SK-N-SH (cell line): ENCODE measurements around the gene ACER3. TPM values are rescaled to one million over a fixed set of nuclear protein-coding genes. Genes with fewer than 3 reads are reported as not detected.

ENCODE experiments used
- CTCF ChIA-PET: fragments of 300-600, 350-600 bp; formaldehyde crosslinking; extraction: SDS; loops from one replicate; lab custom pipeline; 2021; lab: Yijun Ruan, JAX
- POLR2A ChIA-PET: fragments of 350-600 bp; sonication (Branson Sonifier 250); formaldehyde crosslinking; extraction: SDS; loops from one replicate; lab custom pipeline; 2020; ENCODE audit warnings: antibody characterized with exemption, inconsistent platforms; lab: Yijun Ruan, JAX
- DNase-seq: peaks from one replicate; pipeline ENCODE4 v3.0.0; 2012
- H2AFZ ChIP-seq: fragments of 200-600 bp; sonication (generic); 2 replicates; pipeline ENCODE4 v1.8.1; 2016; ENCODE audit warnings: antibody characterized with exemption, mild to moderate bottlenecking, low read depth
- H3F3A ChIP-seq: fragments of 200-600 bp; sonication (generic); replicated peaks from 2 replicates; pipeline ENCODE3; 2016; ENCODE audit warnings: antibody characterized with exemption, mild to moderate bottlenecking; ENCODE audit not compliant: insufficient read depth
- H3K27ac ChIP-seq, 2 experiments: fragments of 200-500 bp in 1 of 2; fragments of 200-600 bp in 1 of 2; sonication (Bioruptor generic) in 1 of 2; sonication (generic), shearing (Covaris generic) in 1 of 2; 2 replicates each; pipeline versions ENCODE4 v1.5.1 to v1.6.1; 2014 to 2016; ENCODE audit warnings: low read depth in 2 of 2, inconsistent platforms in 1 of 2, low read length in 1 of 2, mild to moderate bottlenecking in 1 of 2, mixed read lengths in 1 of 2
- H3K27me3 ChIP-seq: fragments of 200-600 bp; sonication (generic), shearing (Covaris generic); 2 replicates; pipeline ENCODE4 v1.6.1; 2016; ENCODE audit warnings: mixed run types; ENCODE audit not compliant: insufficient read depth
- H3K36me3 ChIP-seq, 2 experiments: fragments of 200-500 bp in 1 of 2; fragments of 200-600 bp in 1 of 2; sonication (Bioruptor generic) in 1 of 2; sonication (generic) in 1 of 2; replicated peaks in 1 of 2; 2 replicates each; pipeline versions ENCODE3 to v1.5.1; 2014 to 2016; ENCODE audit warnings: low read length in 1 of 2, mild to moderate bottlenecking in 1 of 2; ENCODE audit not compliant: insufficient read depth in 2 of 2, control insufficient read depth in 1 of 2
- H3K4me1 ChIP-seq, 2 experiments: fragments of 200-500 bp in 1 of 2; fragments of 200-600 bp in 1 of 2; sonication (Bioruptor generic) in 1 of 2; sonication (generic), shearing (Covaris generic) in 1 of 2; 2 replicates each; pipeline versions ENCODE4 v1.5.1 to v1.6.1; 2014 to 2016; ENCODE audit warnings: low read depth in 1 of 2, low read length in 1 of 2, mixed run types in 1 of 2; ENCODE audit not compliant: insufficient read depth in 2 of 2, control insufficient read depth in 1 of 2
- H3K4me2 ChIP-seq: fragments of 200-600 bp; sonication (generic), shearing (Covaris generic); 2 replicates; pipeline ENCODE4 v1.6.1; 2017; ENCODE audit warnings: mixed run types
- H3K4me3 ChIP-seq, 2 experiments: fragments of 200-500 bp in 1 of 2; fragments of 200-600 bp in 1 of 2; sonication (Bioruptor generic) in 1 of 2; sonication (generic), shearing (Covaris generic) in 1 of 2; 2 replicates each; pipeline versions ENCODE4 v1.5.1 to v1.8.1; 2014 to 2016; ENCODE audit warnings: low read depth in 2 of 2, inconsistent platforms in 1 of 2, low read length in 1 of 2, mild to moderate bottlenecking in 1 of 2, mixed read lengths in 1 of 2, moderate library complexity in 1 of 2
- H3K79me2 ChIP-seq: fragments of 200-600 bp; sonication (generic); 2 replicates; pipeline ENCODE4 v1.8.1; 2017; ENCODE audit warnings: mild to moderate bottlenecking; ENCODE audit not compliant: insufficient read depth
- H3K9ac ChIP-seq: fragments of 200-600 bp; sonication (generic); 2 replicates; pipeline ENCODE4 v1.6.1; 2017; ENCODE audit warnings: mixed run types
- H3K9me2 ChIP-seq: fragments of 200-600 bp; sonication (generic); 2 replicates; pipeline ENCODE4 v1.6.1; 2017; ENCODE audit warnings: mixed run types
- H3K9me3 ChIP-seq: fragments of 200-600 bp; sonication (generic); 2 replicates; pipeline ENCODE4 v1.6.1; 2017; ENCODE audit warnings: mixed run types, mild to moderate bottlenecking, moderate library complexity
- H4K20me1 ChIP-seq: fragments of 200-600 bp; sonication (generic); 2 replicates; pipeline ENCODE4 v1.6.1; 2017; ENCODE audit warnings: mild to moderate bottlenecking, mixed run types; ENCODE audit not compliant: insufficient read depth
- CTCF ChIP-seq: fragments of 200-600 bp; sonication (generic); IDR thresholded peaks from 2 replicates; pipeline ENCODE4 v1.6.1; 2017; ENCODE audit warnings: antibody characterized with exemption, mild to moderate bottlenecking, moderate library complexity
- FOSL2 ChIP-seq: IDR thresholded peaks from 2 replicates; pipeline ENCODE4 v1.4.0; 2012; ENCODE audit warnings: low read depth, mild to moderate bottlenecking, moderate library complexity, borderline replicate concordance
- GATA2 ChIP-seq: sonication (generic); formaldehyde crosslinking; IDR thresholded peaks from 2 replicates; pipeline ENCODE4 v1.5.0; 2020; ENCODE audit warnings: mild to moderate bottlenecking, missing genetic modification reagents
- IRF3 ChIP-seq: fragments of 150-350 bp; IDR thresholded peaks from 2 replicates; pipeline ENCODE4 v1.6.1; 2016; ENCODE audit warnings: mild to moderate bottlenecking, low read depth, low read length
- JUND ChIP-seq: IDR thresholded peaks from 2 replicates; pipeline ENCODE4 v1.4.0; 2012
- MAX ChIP-seq: IDR thresholded peaks from 2 replicates; pipeline ENCODE4 v1.4.0; 2012; ENCODE audit warnings: low read depth
- MXI1 ChIP-seq: IDR thresholded peaks from 2 replicates; pipeline ENCODE4 v1.6.1; 2012; ENCODE audit warnings: mild to moderate bottlenecking, low read depth, low read length, improper control_type of control experiment
- NRF1 ChIP-seq: IDR thresholded peaks from 2 replicates; pipeline ENCODE4 v1.6.1; 2012; ENCODE audit warnings: low read depth, mild to moderate bottlenecking, low read length
- POLR2AphosphoS5 ChIP-seq: IDR thresholded peaks from 2 replicates; pipeline ENCODE4 v1.6.1; 2012; ENCODE audit warnings: low read depth, low read length
- RAD21 ChIP-seq: IDR thresholded peaks from 2 replicates; pipeline ENCODE4 v1.6.1; 2012; ENCODE audit warnings: mild to moderate bottlenecking, low read length
- RCOR1 ChIP-seq: fragments of 150-350 bp; IDR thresholded peaks from 2 replicates; pipeline ENCODE4 v1.6.1; 2017; ENCODE audit warnings: antibody characterized with exemption, low read length
- RXRA ChIP-seq: IDR thresholded peaks from 2 replicates; pipeline ENCODE4 v1.4.0; 2012; ENCODE audit warnings: low read depth, mild to moderate bottlenecking, borderline replicate concordance
- SIN3A ChIP-seq: IDR thresholded peaks from 2 replicates; pipeline ENCODE4 v1.6.1; 2012; ENCODE audit warnings: low read depth, mild to moderate bottlenecking, low read length, moderate library complexity, borderline replicate concordance
- SMC3 ChIP-seq: IDR thresholded peaks from 2 replicates; pipeline ENCODE4 v1.6.1; 2012; ENCODE audit warnings: low read depth, low read length, improper control_type of control experiment
- TAF1 ChIP-seq: IDR thresholded peaks from 2 replicates; pipeline ENCODE4 v1.6.1; 2012; ENCODE audit warnings: low read depth, mild to moderate bottlenecking, low read length, moderate library complexity, borderline replicate concordance
- TCF12 ChIP-seq: IDR thresholded peaks from 2 replicates; pipeline ENCODE4 v1.4.0; 2012
- USF2 ChIP-seq: fragments of 150-350 bp; IDR thresholded peaks from 2 replicates; pipeline ENCODE4 v1.6.1; 2017; ENCODE audit warnings: antibody characterized with exemption, low read length, low read depth, borderline replicate concordance
- WGBS: methylation state at CpG from one replicate; pipeline ENCODE4 v1.1.6; 2017; ENCODE audit warnings: low lambda C conversion rate; 5-methylcytosine and 5-hydroxymethylcytosine counted together
- polyA plus RNA-seq, 3 experiments: library from polyadenylated mRNA; depleted of rRNA; stranded (reverse); fragments of >200 nt; gene quantifications; 2 replicates each; pipeline ENCODE4 v1.2.3, GENCODE V29; 2012

Gene ACER3
- polyA plus RNA-seq, 1 of the 3 experiments (the other 2 are of a cell fraction), result 5.4 TPM

GRCh38 chr11:77062924-77063323 lies 202.2 kb downstream of the ACER3 start:
- Histone ChIP-seq H3K4me3 (no peak overlapping the region), H3F3A (no peaks in the 10 kb centered on the region), H3K9me3 (no peaks in the 10 kb centered on the region), H3K4me1 (peaks cover 5 to 9% of the 10 kb centered on the region in 2 experiments; a peak in 2 of 4 replicates), H3K9me2 (no peaks in the 10 kb centered on the region), H3K27ac (no peak overlapping the region), H3K27me3 (no peaks in the 10 kb centered on the region), H3K9ac (no peak overlapping the region), H4K20me1 (no peaks in the 10 kb centered on the region; the same call in 1 of the 2 replicates), H2AFZ (no peak overlapping the region), H3K4me2 (no peak overlapping the region), H3K79me2 (peaks cover 11% of the 10 kb centered on the region), H3K36me3 (no peaks in the 10 kb centered on the region)
- no peak for DNase-seq
- TF ChIP-seq RAD21 (peak; percentile 15; the same call in 1 of the 2 replicates), CTCF (peak; percentile 30), MAX (no peak)
- ChIA-PET POLR2A (no interaction called here), CTCF (interaction anchor here (0.7 to 5.3 kb wide), 9 partner anchors 10 to 143 kb away, joined by 3 to 51 read pairs (median 3); no protein-coding TSS in a partner anchor)

GRCh38 chr11:77063407-77063806 lies 202.7 kb downstream of the ACER3 start:
- no peak for TF ChIP-seq CTCF
- TF ChIP-seq SIN3A, result no peak
- TF ChIP-seq IRF3, result no peak
- TF ChIP-seq GATA2 (CRISPR knock-in tag), result no peak
- no peak for TF ChIP-seq USF2
- TF ChIP-seq NRF1, result no peak
- no peak for TF ChIP-seq FOSL2
- TF ChIP-seq MXI1, result no peak
- TF ChIP-seq TCF12, result no peak
- no peak for TF ChIP-seq TAF1
- no peak for TF ChIP-seq SMC3
- TF ChIP-seq POLR2AphosphoS5, result no peak
- no peak for TF ChIP-seq RXRA
- no peak for TF ChIP-seq RCOR1
- no peak for TF ChIP-seq JUND
- Histone ChIP-seq H3K4me3 (no peak overlapping the region), H2AFZ (no peak overlapping the region), H3K9ac (no peak overlapping the region), H3K9me2 (no peaks in the 10 kb centered on the region), H3K4me2 (no peak overlapping the region), H3K79me2 (peaks cover 16% of the 10 kb centered on the region), H3K27me3 (no peaks in the 10 kb centered on the region), H4K20me1 (no peaks in the 10 kb centered on the region; the same call in 1 of the 2 replicates), H3K36me3 (no peaks in the 10 kb centered on the region), H3K4me1 (peaks cover 5 to 14% of the 10 kb centered on the region in 2 experiments; a peak in 2 of 4 replicates), H3K9me3 (no peaks in the 10 kb centered on the region), H3F3A (no peaks in the 10 kb centered on the region), H3K27ac (no peak overlapping the region)
- CTCF ChIA-PET, result interaction anchor here (0.7 to 5.3 kb wide), 8 partner anchors 10 to 67 kb away, joined by 3 to 51 read pairs (median 5); no protein-coding TSS in a partner anchor
- 67% methylated on average over 1 of the region's 1 CpG for WGBS
- POLR2A ChIA-PET, result no interaction called here
- DNase-seq, result no peak
